IPS-11a (cell line): ENCODE data around the gene POF1B.
A peak's percentile ranks its signal among the peaks of the same experiment; 100 is the strongest.
"Not testable (repeated sequence)": the region's sequence is repeated elsewhere in the genome, so short reads cannot be mapped to it uniquely, and the experiment has no call there.

Experiments used
- H3K4me3 ChIP-seq: one replicate; pipeline ENCODE4 v1.5.1; 2013; ENCODE audit warnings: low read depth, low read length, control low read depth

POF1B gene

DNA sequence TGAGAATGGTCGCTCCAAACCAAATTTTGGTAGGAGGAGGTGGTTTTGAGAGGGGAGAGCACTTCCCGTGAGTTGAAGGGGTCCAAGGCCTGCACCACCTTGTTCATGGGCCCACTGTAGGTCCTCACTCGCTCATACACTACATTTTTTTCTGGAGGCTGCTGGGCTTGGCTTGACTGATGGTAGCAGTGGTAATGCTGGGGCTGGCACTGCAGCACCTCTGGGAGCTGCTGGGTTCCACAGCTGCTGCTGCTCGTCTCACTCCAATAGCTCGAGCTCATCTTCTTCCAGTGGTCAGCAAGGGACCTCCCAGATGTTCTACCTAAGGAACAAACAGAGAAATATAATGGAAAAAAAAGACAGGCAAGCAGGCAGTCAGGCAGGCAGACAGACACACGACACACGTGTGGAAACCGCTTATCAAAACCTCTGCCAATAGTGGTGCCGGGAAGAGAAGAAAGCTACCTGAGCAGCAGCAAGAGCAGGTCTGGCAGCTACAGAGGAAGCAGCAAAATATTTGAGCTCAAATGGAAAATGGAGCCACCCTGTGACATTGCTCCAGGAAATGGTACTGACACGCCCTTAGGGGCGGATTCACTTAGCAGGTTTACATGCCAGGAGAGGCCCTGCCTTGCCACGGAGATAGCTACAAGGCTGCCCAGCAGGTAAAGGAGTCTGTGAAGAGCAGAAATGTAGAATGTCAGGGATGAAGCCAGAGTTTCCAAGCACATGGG lies at the start of gene POF1B:
TSS of gene POF1B (minus strand) at position 492 of the 734 bp plus-strand sequence. CDS start at position 281, 211 bp downstream.
- no peak within 1 kb of the TSS for H3K4me3 ChIP-seq

GRCh38 chrX:85429066-85429465 lies 49.6 kb upstream of the POF1B start:
- no peak overlapping the region for H3K4me3 ChIP-seq

GRCh38 chrX:85419293-85419692 lies 39.8 kb upstream of the POF1B start:
- H3K4me3 ChIP-seq = no peak overlapping the region

GRCh38 chrX:85391878-85392238 lies 12.4 kb upstream of the POF1B start:
- no peak overlapping the region for H3K4me3 ChIP-seq

DNA sequence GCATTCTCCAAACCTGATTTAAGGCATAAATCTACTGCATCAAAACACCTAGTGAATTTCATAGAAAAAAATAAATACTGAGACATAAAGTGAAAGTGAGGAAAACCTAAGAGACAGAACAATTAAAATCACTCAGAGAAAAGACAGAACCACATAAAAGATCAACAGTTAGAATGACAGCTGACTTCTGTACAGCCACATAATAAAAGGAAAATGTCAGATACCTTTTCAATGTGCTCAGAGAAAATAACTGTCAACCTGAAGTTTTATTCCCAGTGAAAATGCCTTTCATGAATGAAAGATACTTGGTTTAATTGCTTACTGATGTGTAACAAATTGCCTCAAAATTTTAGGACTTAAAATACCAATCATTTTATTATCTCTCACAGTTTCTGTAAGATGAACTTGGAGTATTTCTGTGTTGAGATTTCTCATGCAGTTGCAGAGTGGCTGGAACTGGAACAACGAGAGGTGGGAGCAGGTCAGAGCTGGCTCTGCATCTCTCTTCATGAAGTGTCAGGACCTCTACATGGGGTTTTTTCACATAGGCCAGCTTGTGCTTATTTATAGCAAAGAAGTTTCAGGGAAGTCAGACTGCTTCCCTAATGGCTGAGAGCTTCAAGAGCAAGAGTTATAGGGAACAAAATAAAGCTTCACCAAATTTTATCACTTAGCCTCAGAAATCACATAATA lies 11.9 kb upstream of the POF1B start:
- H3K4me3 ChIP-seq = no peak overlapping the region

DNA sequence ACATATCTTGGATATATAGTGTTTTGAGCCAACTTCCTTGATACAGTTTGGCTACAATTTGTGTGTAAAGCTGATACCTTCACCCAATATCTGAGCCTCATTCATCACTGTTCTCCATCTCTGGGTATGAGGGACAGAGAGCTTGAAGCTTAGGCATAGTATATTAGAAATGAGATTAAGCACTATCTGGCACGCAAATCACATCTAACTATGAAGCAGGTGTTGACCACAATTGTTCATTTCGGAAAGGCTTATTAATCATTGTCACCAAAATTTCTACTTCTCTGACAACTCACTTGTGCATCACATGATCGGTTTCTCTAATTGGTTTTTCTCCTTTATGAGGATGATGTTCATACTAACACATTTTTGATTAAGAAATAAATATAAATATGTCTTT lies 2.1 kb upstream of the POF1B start:
- H3K4me3 ChIP-seq = no peak overlapping the region

DNA sequence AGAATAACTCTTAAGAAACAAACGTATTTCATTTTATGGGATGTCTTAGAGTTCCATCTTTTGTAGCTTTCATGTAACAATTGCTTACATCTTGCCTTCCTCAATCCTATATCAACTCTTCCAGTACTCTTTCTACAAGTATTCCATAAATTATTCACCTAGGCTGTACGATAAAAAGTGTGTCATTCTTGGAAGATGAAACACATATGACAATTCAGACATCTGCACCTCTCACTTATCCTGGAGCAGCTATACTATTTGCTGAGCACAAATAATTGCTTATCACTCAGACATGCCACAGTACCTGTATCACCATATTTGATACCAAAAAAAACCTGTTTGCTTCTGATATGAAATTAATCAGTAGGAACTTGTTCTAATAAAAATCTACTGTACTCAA lies 1.0 kb downstream of the POF1B start:
- H3K4me3 ChIP-seq = no peak overlapping the region

DNA sequence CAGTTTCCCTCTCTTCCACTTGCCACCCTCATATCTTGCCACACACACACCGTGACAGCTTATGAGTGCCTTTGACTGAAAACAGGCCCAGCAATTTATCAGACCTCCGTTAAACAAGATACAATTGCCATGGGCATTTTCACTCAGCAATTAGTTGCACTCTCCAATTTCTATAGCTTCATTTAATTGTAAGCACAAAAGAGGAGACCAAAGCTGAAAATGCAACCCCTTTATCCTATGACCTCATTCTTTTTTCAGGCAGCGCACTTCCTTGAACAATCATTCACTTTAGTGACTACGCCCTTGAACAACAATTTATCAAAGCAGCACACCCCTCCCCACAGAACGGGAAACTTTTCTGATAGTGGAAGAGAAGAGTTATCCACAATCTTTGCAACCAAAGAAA lies 4.1 kb downstream of the POF1B start:
- H3K4me3 ChIP-seq = no peak overlapping the region

- H3K4me3 ChIP-seq = no peak overlapping the region
Observed at GRCh38 chrX:85365370-85365995, 14.0 kb downstream of the POF1B start.

DNA sequence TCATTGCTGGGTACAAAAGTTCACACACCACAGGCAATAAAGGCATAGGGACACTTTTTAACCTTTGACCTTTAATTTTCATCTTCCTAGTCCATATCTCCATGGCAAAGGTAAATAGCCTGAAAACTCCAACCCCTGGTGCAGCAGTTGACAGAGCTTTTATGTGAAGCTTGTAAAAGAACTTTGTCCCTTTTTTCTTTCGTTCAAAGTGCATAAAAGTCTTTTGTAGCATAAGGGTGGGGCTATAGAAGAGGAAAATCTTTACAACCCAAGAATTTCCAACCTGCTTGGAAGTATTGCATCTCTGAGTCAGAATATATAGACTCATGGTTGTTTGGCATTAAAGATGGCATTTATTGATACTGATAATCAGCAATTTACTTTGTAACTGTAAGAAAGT lies 20.4 kb downstream of the POF1B start:
- H3K4me3 ChIP-seq = no peak overlapping the region

DNA sequence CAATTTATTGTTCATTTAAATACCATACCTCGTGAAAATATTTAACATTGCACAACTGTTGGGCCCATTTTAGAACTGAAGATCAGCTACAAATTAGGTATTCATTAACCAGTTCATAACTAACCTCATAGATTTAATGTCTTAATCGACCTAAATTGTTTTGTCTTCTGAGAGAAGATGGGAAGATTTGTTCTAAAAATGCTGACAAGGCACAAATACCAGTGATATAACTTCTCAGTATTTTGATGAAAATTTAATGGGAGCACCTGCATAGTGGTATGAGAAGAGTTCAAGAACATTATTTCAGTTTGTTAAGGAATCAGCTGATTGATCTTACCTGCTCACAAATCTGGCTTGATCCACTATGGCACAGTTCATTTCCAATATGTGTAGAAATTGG lies 33.9 kb downstream of the POF1B start:
- H3K4me3 ChIP-seq = no peak overlapping the region

DNA sequence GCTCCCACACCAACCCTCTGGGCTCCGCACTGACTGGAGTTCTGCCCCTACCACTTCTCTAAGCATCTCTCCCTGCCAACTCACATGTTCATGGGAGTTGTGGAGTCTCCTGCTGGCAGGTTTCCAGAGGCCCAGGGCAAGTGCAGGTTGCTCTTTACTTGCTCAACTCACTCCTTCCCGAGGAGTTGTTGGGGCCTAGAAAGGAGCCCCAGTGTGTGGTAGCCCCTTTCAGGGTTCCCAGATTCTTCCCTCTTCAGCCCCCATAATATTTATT lies 52.5 kb downstream of the POF1B start:
- H3K4me3 ChIP-seq = no peak overlapping the region

DNA sequence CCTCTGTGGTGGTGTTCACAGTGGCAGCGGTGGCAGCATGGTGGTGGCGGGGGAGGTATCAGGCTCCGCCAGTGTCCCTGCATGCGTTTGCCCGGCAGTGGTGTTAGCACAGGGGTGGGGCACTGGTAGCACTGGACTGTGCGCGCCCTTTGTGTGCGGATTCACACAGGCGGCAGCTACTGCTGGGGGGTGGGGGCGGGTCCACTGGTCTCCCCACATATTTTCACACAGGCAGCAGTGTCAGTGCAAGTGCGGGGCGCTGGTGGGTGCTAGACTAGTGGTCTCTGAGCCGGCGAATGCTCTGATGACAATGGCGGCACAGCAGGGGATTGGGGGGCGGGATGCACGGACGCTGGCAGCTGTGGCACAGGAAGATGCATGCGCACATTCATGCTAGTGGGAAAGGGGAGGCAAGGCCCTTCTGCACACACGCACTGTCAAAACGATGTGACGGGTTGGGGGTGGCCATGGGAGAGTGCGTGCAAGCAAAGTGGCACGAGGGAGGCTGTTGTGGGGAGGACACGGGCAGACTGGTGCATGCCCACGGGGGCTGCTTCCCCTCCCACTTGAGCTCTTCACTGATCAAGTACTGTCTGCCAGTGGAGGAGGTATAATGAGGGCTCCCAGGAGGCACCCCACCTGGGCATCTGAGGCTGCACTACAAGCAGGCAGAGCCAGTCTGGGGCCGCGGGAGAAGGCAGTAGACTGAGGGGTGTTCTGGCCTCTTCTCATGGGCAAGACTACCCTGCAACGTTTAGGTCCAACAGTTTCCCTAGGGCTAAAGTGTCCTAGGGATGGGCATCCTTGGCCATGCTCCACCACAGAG lies 53.0 kb downstream of the POF1B start:
- H3K4me3 ChIP-seq = no peak overlapping the region

- H3K4me3 ChIP-seq = not testable (repeated sequence)
Observed at GRCh38 chrX:85311348-85311747, 68.1 kb downstream of the POF1B start.

DNA sequence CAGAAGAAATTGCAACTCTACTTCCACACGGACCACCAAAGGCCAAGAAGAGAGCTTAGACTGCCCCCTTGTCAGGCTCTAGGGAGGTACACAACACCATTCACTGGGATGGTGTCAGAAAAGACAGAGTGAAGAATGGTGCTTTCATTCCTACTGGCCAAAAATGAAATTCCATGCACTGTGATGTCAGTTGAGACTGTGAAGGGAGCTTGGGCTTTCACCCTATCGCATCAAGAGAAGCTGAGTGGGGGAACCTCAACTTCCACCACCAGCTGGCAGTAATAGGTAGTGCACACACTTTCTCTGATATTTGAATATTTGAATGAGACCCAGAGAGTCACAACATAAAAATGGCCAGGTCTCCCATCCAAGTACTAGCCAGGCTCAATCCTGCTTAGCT lies 69.7 kb downstream of the POF1B start:
- no peak overlapping the region for H3K4me3 ChIP-seq

- no peak overlapping the region for H3K4me3 ChIP-seq
Observed at GRCh38 chrX:85303544-85303943, 75.9 kb downstream of the POF1B start.

GRCh38 chrX:85288992-85289723 lies 90.3 kb downstream of the POF1B start:
- no peak overlapping the region for H3K4me3 ChIP-seq

GRCh38 chrX:85285286-85285685 lies 94.2 kb downstream of the POF1B start:
- not testable (repeated sequence) for H3K4me3 ChIP-seq

DNA sequence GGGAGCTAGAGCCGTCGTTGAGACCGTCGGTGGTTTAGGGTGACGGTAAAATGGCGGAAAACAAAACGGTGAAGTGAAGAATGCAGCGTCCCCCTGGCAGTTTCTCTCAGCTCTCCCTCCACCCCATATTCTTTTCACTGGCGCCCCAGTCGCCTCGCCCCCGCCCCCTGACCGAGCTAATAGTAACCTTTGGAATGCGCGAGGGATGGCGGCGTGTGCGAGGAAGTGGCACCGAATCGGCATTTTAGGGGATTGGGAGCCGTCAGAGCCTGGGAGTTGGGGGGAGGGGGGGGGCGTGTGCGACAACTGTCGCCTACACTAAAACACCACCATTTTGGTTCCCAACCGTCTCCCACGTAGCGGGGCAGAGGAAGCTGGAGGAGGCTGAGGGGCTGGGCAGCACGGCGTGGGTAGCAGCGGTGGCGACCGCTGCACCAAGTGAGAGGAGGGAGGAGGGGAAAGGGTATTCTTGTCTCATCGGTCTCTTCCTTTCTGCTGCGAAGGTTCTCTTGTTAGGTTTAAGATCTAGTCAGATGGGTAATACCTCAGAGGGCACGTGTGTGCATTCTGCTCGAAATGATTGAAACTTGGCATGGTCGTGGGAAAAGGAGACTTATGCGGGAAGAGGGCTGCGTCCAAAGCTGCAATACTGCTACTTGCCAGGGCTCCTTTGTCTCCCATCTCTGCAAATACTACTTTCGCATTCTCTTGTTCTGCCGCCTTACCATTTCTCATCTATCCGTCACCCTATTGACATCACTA lies 134.8 kb downstream of the POF1B start:
- peak overlapping the region; percentile 77 for H3K4me3 ChIP-seq

DNA sequence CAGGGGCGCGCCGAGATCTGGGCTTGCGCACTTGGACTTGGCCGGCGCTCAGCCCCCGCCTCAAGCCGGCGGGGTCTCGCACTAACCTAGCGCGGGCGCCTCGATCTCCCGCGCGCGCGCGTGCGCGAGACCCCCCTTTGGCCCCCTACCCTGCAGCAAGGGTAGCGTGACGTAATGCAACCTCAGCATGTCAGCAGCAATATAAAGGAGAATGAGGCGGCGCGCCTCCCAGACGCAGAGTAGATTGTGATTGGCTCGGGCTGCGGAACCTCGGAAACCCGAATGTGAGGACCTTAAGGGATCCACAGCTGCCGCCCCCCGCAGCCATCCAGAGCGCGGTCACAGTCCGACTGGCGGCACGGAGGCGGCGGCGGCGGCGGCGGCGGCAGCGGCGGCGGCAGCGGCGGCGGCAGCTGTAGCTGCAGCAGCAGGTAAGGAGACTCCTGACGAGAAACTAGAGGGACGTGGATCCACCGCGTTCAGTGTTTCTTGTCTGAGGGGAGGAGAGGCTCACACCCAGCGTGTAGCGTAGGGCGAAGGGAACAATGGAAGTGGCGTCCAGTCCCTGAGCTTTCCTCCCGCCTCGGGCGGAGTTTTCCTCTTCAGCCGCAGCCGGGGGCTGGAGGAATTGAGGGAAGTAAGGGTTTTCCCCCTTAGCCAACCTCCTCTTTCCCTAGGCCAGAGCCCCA lies 135.6 kb downstream of the POF1B start, which contains the start of the genes SATL1 and ZNF711:
TSS of gene SATL1 (minus strand) at position 19 of the 689 bp plus-strand sequence. CDS start 134,811 bp downstream, outside the sequence.
TSS of gene ZNF711 (plus strand) at position 231 of the 689 bp plus-strand sequence. CDS start 3,582 bp downstream, outside the sequence.
- H3K4me3 ChIP-seq = peak within 1 kb of the TSS; percentile 77
